Gastrocnemius medialis (tissue), 4 donors: Measurements from ENCODE around the gene IFNG. TPM values are rescaled to one million over a fixed set of nuclear protein-coding genes. Genes with fewer than 3 reads are reported as not detected.

Experiments used
- ATAC-seq, 2 donors: fragments of 150-250 bp; one replicate each; pipeline ENCODE4 v1.9.1; 2016
- DNase-seq, 2 donors: peaks; one replicate each; pipeline ENCODE4 v3.0.0-alpha.2; 2019
- H3K27ac ChIP-seq, 4 donors: fragments of 200-600 bp; sonication (generic); 1 replicate in 1 of 4; 2 replicates in 3 of 4; pipeline ENCODE4 v1.5.1; 2016 to 2018; ENCODE audit warnings: mild to moderate bottlenecking in 2 of 4, moderate library complexity in 1 of 4
- H3K27me3 ChIP-seq, 3 donors: fragments of 200-600 bp; sonication (generic) in 2 of 3; 1 replicate in 1 of 3; 2 replicates in 2 of 3; pipeline versions ENCODE4 v1.5.1 to v1.6.0; 2016 to 2019; ENCODE audit warnings: mild to moderate bottlenecking in 1 of 3, moderate library complexity in 1 of 3
- H3K36me3 ChIP-seq, 2 donors: fragments of 200-600 bp; sonication (generic) in 1 of 2; one replicate each; pipeline ENCODE4 v1.5.1; 2017 to 2018
- H3K4me1 ChIP-seq, 2 donors: fragments of 200-600 bp; sonication (generic) in 1 of 2; one replicate each; pipeline ENCODE4 v1.5.1; 2016 to 2017; ENCODE audit warnings: mild to moderate bottlenecking in 2 of 2
- H3K4me3 ChIP-seq, 4 donors: fragments of 200-600 bp; sonication (generic) in 3 of 4; 1 replicate in 1 of 4; 2 replicates in 3 of 4; pipeline ENCODE4 v1.5.1; 2016 to 2019; ENCODE audit warnings: mild to moderate bottlenecking in 2 of 4
- H3K9me3 ChIP-seq, 3 donors: fragments of 200-600 bp; sonication (generic) in 2 of 3; 1 replicate in 1 of 3; 2 replicates in 2 of 3; pipeline ENCODE4 v1.5.1; 2016 to 2019
- CTCF ChIP-seq, 5 experiments: fragments of 450-650 bp in 3 of 5; fragments of 200-600 bp in 2 of 5; sonication (generic) in 2 of 5; IDR thresholded peaks in 4 of 5; conservative IDR thresholded peaks in 1 of 5; 1 replicate in 4 of 5; 2 replicates in 1 of 5; pipeline ENCODE4 v1.5.1; 2016 to 2019; ENCODE audit warnings: antibody characterized with exemption in 5 of 5, mild to moderate bottlenecking in 3 of 5, moderate library complexity in 3 of 5
- POLR2A ChIP-seq, 2 donors: fragments of 450-650 bp; IDR thresholded peaks; one replicate each; pipeline ENCODE4 v1.6.1; 2017; ENCODE audit warnings: antibody characterized with exemption in 2 of 2, mild to moderate bottlenecking in 2 of 2, moderate library complexity in 2 of 2
- in situ Hi-C, 4 donors: fragments of 200-750 bp; cut with MboI; loops; one replicate each; pipeline versions ENCODE4 v1.15.0 to v1.8.0; 2017; ENCODE audit warnings: low sequenced_read_pairs in 4 of 4
- intact Hi-C: fragments of 100-400 bp; cut with DNase I; formaldehyde crosslinking; loops from one replicate; pipeline ENCODE4 v1.15.1; 2023; ENCODE audit warnings: low total_unique reads
- total RNA-seq, 4 donors: library from RNA; depleted of rRNA; stranded (reverse); fragments of >200 nt; gene quantifications; one replicate each; pipeline versions ENCODE4 v1.1.0 to v1.2.3, GENCODE V29; 2016

The IFNG gene
- total RNA-seq, 4 donors from 2014 or later, result not detected

GRCh38 chr12:68137335-68137830, 22.2 kb downstream of the IFNG start:
- no peak for TF ChIP-seq CTCF (IDR thresholded peaks at IDR 0.05 in 4 of 5, conservative IDR thresholded peaks at IDR 0.05 in 1 of 5)
- no peak for TF ChIP-seq POLR2A (IDR thresholded peaks at IDR 0.05)
- H3K27ac ChIP-seq, result no peak overlapping the region
- no peaks in the 10 kb centered on the region for H3K4me1 ChIP-seq
- in situ Hi-C loops (no loop called here), intact Hi-C loops (no loop called here)
- H3K27me3 ChIP-seq, result no peaks in the 10 kb centered on the region
- no peaks in the 10 kb centered on the region for H3K9me3 ChIP-seq
- no peaks in the 10 kb centered on the region for H3K36me3 ChIP-seq
- DNase-seq (no peak), ATAC-seq (no peak)
- H3K4me3 ChIP-seq, result no peak overlapping the region

- Histone ChIP-seq H3K4me1 (no peaks in the 10 kb centered on the region), H3K27ac (no peak overlapping the region), H3K27me3 (no peaks in the 10 kb centered on the region), H3K36me3 (no peaks in the 10 kb centered on the region), H3K4me3 (no peak overlapping the region), H3K9me3 (no peaks in the 10 kb centered on the region)
- TF ChIP-seq CTCF (IDR thresholded peaks at IDR 0.05 in 4 of 5, conservative IDR thresholded peaks at IDR 0.05 in 1 of 5) (no peak), POLR2A (IDR thresholded peaks at IDR 0.05) (no peak)
- intact Hi-C loops (no loop called here), in situ Hi-C loops (no loop called here)
- no peak for DNase-seq
- no peak for ATAC-seq
These were observed 24.0 kb downstream of the IFNG start for GRCh38 chr12:68135520-68135919.

- DNase-seq (no peak), ATAC-seq (no peak)
- intact Hi-C loops (no loop called here), in situ Hi-C loops (no loop called here)
- Histone ChIP-seq H3K4me3 (no peak overlapping the region), H3K36me3 (no peaks in the 10 kb centered on the region), H3K9me3 (no peaks in the 10 kb centered on the region), H3K27me3 (no peaks in the 10 kb centered on the region), H3K4me1 (no peaks in the 10 kb centered on the region), H3K27ac (no peak overlapping the region)
- no peak for TF ChIP-seq CTCF (IDR thresholded peaks at IDR 0.05 in 4 of 5, conservative IDR thresholded peaks at IDR 0.05 in 1 of 5)
- no peak for TF ChIP-seq POLR2A (IDR thresholded peaks at IDR 0.05)
These were observed 27.6 kb downstream of the IFNG start for GRCh38 chr12:68131867-68132414.

- H3K4me3 ChIP-seq, result peak overlapping the region in 1 of 4 donors; percentile 14
- ATAC-seq, result no peak
- H3K27ac ChIP-seq, result no peak overlapping the region
- intact Hi-C loops, result no loop called here
- in situ Hi-C loops, result no loop called here
- H3K4me1 ChIP-seq, result no peaks in the 10 kb centered on the region
- DNase-seq, result no peak
- H3K36me3 ChIP-seq, result no peaks in the 10 kb centered on the region
- H3K27me3 ChIP-seq, result no peaks in the 10 kb centered on the region
- H3K9me3 ChIP-seq, result no peaks in the 10 kb centered on the region
- TF ChIP-seq CTCF (IDR thresholded peaks at IDR 0.05 in 4 of 5, conservative IDR thresholded peaks at IDR 0.05 in 1 of 5) (no peak), POLR2A (IDR thresholded peaks at IDR 0.05) (no peak)
These were observed 29.6 kb downstream of the IFNG start for GRCh38 chr12:68129979-68130378.
